GM19455 (cell line): Measurements from ENCODE around the gene ENOX1.

ENCODE experiments used
- ATAC-seq: cut with Tn5 transposase; IDR thresholded peaks from one replicate; pipeline ENCODE4 v1.9.1; 2021; ENCODE audit not compliant: unreplicated experiment

Gene ENOX1

DNA sequence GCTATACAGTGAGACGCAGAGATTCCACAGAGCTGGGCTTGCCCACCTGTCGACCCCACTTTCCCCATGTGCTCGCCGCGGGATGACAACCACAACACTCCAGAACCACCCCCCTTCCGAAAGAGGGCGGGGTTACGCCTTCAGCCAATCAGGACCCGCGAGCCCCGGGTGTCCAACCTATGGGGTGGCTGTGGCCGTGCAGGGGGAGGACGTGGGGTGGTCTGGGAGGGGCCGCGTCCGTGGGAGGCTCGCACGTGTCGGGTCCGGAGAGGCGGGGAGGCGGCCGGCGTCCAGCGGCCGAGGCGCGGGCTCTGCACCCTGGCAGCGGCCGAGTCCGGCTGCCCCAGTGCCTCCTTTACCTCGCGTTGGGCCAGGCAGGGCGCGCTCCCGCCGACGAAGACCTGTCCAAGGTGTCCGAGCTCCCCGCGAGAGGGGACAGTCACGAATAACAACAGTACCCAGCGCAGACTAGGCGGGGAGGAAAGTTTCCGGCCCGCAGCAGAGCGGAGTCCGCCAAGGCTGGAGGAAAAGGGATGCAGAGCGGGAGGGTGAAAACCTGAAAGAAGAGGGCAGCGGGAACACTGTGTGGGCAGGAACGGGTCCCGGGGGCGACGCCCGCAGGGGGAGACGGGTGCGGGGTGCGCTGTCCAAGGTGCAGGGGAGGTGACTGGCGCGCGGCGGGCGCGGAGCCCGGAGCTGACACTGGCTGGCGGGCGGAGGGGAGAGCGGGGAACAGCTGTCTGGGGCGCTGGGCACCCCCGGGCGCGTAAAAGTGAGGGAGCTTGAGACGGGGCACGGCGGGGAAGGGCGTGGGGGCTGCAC, 911 bp downstream of the ENOX1 start:
- ATAC-seq: peak; percentile 40

- ATAC-seq: no peak
These were observed 1.5 kb downstream of the ENOX1 start for GRCh38 chr13:43785261-43785649.

GRCh38 chr13:43784496-43784895, 2.3 kb downstream of the ENOX1 start:
- no peak for ATAC-seq

GRCh38 chr13:43783820-43784219, 3.0 kb downstream of the ENOX1 start:
- no peak for ATAC-seq

- ATAC-seq: no peak
These were observed 4.1 kb downstream of the ENOX1 start for GRCh38 chr13:43782686-43783085.

DNA sequence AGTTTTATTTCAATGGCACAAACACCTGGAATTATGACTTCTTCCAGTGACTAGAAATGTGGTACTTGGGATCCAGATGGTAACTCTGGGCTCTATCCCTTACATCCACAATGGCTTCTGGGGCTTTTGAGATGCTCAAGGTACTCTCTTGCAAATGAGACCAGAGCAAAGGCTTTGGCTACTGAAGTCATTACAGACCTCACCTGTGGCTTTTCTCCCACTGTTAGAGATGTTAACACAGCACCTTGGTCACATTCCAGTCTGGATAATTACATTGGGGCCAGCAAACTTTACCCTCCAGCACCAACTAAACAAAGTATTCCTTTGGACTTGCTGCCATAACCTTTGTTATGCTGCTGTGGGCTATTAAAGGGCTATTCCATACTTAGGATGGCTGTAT, 6.1 kb downstream of the ENOX1 start:
- no peak for ATAC-seq

- ATAC-seq: no peak
These were observed 10.2 kb downstream of the ENOX1 start for GRCh38 chr13:43776501-43777079.

DNA sequence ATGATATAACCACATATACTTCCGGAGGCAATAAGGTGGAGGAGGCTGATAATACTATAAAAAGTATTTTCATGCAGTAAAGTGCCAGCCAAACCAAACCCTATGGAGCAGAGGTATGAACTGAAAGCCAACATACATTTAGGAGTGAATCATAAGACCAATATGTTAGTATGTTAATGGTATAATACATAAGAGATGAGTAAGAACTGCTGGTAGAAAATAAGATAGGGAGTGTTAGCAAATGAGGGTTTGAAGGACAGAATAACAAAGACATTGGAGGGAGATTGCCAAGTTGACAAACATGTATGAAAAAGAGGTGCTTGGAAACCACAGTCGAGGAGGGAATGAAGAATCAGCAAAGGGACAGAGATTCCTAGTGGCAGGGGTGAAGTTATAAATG, 10.8 kb downstream of the ENOX1 start:
- no peak for ATAC-seq

DNA sequence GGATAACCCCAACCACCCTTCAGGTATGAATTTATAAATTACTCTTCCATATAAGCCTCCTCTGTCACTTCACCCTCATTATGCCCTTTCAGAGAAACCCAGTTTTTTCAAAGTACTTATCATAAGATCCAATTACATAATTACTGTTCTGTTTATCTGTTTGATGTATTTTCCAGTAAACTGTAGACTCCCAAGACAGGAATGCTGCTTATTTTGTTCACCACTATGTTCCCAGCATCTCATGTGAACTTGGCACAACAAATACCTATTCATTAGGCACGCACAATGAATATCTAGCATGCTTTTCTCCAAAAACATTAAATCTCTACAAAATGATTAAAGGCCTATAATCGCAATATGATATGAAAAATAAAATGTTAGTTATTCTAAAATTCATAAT, 13.2 kb downstream of the ENOX1 start:
- ATAC-seq: no peak

GRCh38 chr13:43770871-43771270, 15.9 kb downstream of the ENOX1 start:
- ATAC-seq: no peak

DNA sequence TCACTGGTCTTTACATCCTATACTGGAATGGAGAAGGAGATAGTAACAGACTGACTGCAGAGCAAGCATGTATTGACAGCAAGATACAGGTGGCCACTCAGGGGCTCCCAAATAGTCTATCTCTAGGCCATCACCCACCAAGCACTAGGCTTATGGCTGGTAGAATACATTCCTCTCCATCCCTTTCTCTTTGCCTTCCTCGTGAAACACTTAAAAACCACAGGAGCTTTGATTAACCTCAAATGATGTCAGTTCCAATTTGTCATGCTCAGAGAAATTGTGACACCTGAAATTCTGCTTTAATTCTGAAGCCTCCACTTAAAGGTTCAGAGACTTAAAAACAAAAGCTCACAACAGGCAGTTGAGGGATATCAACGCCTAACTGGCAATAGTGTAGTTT, 17.2 kb downstream of the ENOX1 start:
- ATAC-seq: no peak

GRCh38 chr13:43767341-43767931, 19.3 kb downstream of the ENOX1 start:
- no peak for ATAC-seq

GRCh38 chr13:43766725-43767124, 20.0 kb downstream of the ENOX1 start:
- no peak for ATAC-seq

GRCh38 chr13:43764349-43764748, 22.4 kb downstream of the ENOX1 start:
- no peak for ATAC-seq

- ATAC-seq: no peak
These were observed 23.5 kb downstream of the ENOX1 start for GRCh38 chr13:43763143-43763759.

DNA sequence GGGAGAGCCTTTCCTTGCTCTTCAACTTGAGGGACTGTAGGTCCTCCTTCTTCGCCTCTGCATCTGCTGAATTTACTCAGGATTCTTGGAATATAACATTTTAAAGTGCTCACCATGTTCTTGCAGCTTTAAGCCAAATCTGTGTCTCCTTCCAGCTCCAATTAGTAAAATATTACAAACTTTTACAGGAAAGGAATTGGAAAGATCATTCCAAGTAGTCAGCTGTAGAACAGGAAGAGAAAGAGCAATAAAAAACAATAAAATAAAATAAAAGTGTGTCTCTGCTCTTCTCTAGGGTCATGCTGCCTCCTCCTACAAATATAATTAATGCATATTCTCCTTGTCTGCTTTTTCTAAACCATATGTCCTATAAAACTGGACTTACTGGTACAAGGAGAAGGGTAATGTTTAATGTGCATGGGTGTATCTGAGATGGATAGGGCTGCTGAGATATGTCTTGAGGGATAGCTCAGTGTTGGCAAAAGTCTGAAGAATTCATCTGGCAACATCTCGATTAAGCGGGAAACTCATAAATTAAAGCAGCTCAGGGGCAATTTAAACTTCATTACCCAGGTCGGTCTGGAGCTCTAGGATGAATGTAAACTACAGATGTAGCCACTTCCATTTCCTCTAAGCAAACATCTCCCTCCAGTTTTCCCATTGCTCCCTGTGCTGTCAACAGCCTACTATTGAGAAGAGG, 25.0 kb downstream of the ENOX1 start:
- no peak for ATAC-seq

DNA sequence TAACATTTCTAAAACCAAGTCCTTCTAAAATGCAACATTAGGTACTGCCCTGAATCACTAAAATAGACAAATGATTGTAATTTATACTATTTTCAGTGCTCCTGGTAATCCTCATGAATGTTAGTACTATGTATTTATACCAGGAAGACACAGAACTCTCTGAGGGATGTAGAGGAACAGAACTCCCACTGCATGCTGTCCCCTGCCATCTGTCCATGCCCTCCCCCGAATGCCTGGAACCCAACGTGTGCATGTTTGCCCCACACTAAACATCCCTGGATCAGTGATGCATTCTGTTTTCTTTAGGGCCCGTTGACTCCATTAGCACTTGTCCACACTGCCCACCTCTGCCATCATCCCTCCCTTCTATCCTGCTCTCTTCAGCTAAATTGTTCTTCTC, 26.5 kb downstream of the ENOX1 start:
- no peak for ATAC-seq

DNA sequence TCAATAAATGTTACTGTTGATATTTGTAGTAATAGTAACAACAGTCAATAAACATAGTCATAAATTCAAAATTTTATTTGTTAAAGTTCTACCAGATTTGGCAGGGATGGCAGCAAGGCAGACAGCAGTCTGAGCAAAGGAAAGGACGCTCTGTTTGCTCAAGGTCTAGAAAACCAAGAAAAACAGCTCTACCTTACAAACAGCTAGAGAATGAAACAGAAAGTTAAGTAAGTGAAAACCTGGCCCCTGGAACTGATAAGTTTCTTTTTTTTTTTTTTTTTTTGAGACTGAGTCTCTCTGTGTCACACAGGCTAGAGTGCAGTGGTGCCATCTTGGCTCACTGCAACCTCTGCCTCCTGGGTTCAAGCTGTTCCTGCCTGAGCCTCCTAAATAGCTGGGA, 27.9 kb downstream of the ENOX1 start:
- ATAC-seq: peak; percentile 84

GRCh38 chr13:43757266-43757665, 29.5 kb downstream of the ENOX1 start:
- no peak for ATAC-seq

DNA sequence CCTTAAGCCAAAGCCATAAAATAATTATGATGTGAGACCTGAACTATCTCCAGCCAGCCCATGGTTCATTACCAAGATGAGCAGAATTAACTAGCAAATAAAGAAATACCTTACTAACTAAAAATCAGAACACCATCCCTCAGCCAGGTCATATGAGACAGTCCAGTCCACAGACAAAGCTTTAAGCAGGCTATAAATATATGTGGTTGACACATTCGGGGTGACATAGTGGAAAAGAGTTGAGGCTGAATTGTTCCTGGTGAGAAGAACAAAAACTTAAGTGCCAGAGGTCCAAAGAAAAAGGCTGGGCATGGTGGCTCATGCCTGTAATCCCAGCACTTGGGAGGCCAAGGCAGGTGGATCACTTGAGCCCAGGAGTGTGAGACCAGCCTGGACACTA, 30.9 kb downstream of the ENOX1 start:
- no peak for ATAC-seq

DNA sequence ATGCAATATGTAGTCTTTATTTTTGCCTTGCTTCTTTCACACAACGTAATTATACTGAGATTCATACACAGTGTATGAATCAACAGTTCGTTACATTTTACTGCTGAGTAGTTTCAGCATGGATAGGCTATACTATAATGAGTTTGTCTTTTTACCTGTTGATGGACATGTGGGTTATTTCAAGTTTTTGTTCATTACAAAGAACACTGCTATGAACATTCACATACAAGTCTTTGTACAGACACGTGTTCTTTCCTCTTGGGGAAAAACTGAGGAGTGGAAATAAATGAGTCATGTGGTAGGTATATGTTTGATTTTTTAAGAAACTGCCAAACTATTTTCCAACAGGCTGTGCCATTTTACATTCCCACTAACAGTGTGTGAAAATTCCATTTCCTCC, 35.1 kb downstream of the ENOX1 start:
- ATAC-seq: no peak
